Measurements from ENCODE around the gene CDSN. TPM values are rescaled to one million over a fixed set of nuclear protein-coding genes. Genes with fewer than 3 reads are reported as not detected.

CDSN gene
- total RNA-seq, 4 donors from 2014 or later = not detected

GRCh38 chr6:31163922-31164321 is 43.7 kb upstream of the CDSN start:
- Histone ChIP-seq H3K27me3 (no peaks in the 10 kb centered on the region), H3K27ac (no peak overlapping the region), H3K4me3 (no peak overlapping the region), H3K4me1 (peaks cover 0 to 11% (median 8%) of the 10 kb centered on the region in 3 donors), H3K36me3 (peaks cover 0 to 18% of the 10 kb centered on the region in 2 donors), H3K9me3 (no peaks in the 10 kb centered on the region)
- ATAC-seq = no peak
- TF ChIP-seq CTCF (IDR thresholded peaks at IDR 0.05) (no peak), POLR2A (IDR thresholded peaks at IDR 0.05) (no peak), POLR2AphosphoS5 (IDR thresholded peaks at IDR 0.05) (no peak), EP300 (IDR thresholded peaks at IDR 0.05) (no peak)

GRCh38 chr6:31162463-31163165 is 42.4 kb upstream of the CDSN start:
- Histone ChIP-seq H3K4me3 (no peak overlapping the region), H3K27me3 (no peaks in the 10 kb centered on the region), H3K27ac (no peak overlapping the region), H3K4me1 (peaks cover 0 to 17% (median 8%) of the 10 kb centered on the region in 3 donors), H3K9me3 (no peaks in the 10 kb centered on the region), H3K36me3 (peaks cover 0 to 18% of the 10 kb centered on the region in 2 donors)
- TF ChIP-seq EP300 (IDR thresholded peaks at IDR 0.05) (no peak), POLR2A (IDR thresholded peaks at IDR 0.05) (no peak), CTCF (IDR thresholded peaks at IDR 0.05) (no peak), POLR2AphosphoS5 (IDR thresholded peaks at IDR 0.05) (no peak)
- no peak for ATAC-seq
- 56 to 96% methylated on average over 1 to 5 of the region's 13 CpGs for WGBS, 2 donors (ENCODE audit: low coverage in 1 of 2)

GRCh38 chr6:31161216-31162126 is 41.2 kb upstream of the CDSN start:
- Histone ChIP-seq H3K36me3 (peaks cover 0 to 18% of the 10 kb centered on the region in 2 donors), H3K9me3 (no peaks in the 10 kb centered on the region), H3K4me3 (no peak overlapping the region), H3K27ac (no peak overlapping the region), H3K27me3 (no peaks in the 10 kb centered on the region), H3K4me1 (peaks cover 0 to 27% (median 14%) of the 10 kb centered on the region in 3 donors)
- no peak for ATAC-seq
- TF ChIP-seq CTCF (IDR thresholded peaks at IDR 0.05) (no peak), EP300 (IDR thresholded peaks at IDR 0.05) (no peak), POLR2AphosphoS5 (IDR thresholded peaks at IDR 0.05) (no peak), POLR2A (IDR thresholded peaks at IDR 0.05) (no peak)
- WGBS, 2 donors (ENCODE audit: low coverage in 1 of 2) = 58 to 90% methylated on average over 4 to 6 of the region's 19 CpGs

GRCh38 chr6:31158863-31159855 is 38.9 kb upstream of the CDSN start:
- peaks cover 0 to 27% (median 14%) of the 10 kb centered on the region in 3 donors for H3K4me1 ChIP-seq
- peaks cover 0 to 37% of the 10 kb centered on the region in 2 donors for H3K36me3 ChIP-seq
- peak overlapping the region in 3 of 4 donors; percentile 78 to 83 (median 82) for H3K27ac ChIP-seq
- H3K27me3 ChIP-seq = no peaks in the 10 kb centered on the region
- no peak for ATAC-seq
- no peaks in the 10 kb centered on the region for H3K9me3 ChIP-seq
- TF ChIP-seq CTCF (IDR thresholded peaks at IDR 0.05) (no peak), POLR2A (IDR thresholded peaks at IDR 0.05) (no peak), EP300 (IDR thresholded peaks at IDR 0.05) (no peak), POLR2AphosphoS5 (IDR thresholded peaks at IDR 0.05) (no peak)
- 4 to 5% methylated on average over 4 to 23 of the region's 35 CpGs for WGBS, 2 donors (ENCODE audit: low coverage in 1 of 2)
- peak overlapping the region; percentile 45 to 70 for H3K4me3 ChIP-seq

Measured in gastroesophageal sphincter (tissue), 4 donors.